Stomach (tissue), 9 donors: ENCODE results near the gene LRIG1. TPM values are rescaled to one million over a fixed set of nuclear protein-coding genes. Genes with fewer than 3 reads are reported as not detected.
A peak's percentile ranks its signal among the peaks of the same experiment; 100 is the strongest.

Experiments used
- DNase-seq, 2 donors: peaks; one replicate each; pipeline versions ENCODE4 v3.0.0 to v3.0.0-alpha.2; 2013 to 2019
- H3K27ac ChIP-seq, 5 donors: fragments of 200-600 bp in 4 of 5; sonication (generic) in 4 of 5; one replicate each; pipeline ENCODE4 v1.5.1; 2013 to 2019; ENCODE audit warnings: mild to moderate bottlenecking in 1 of 5, moderate library complexity in 1 of 5
- H3K27me3 ChIP-seq, 3 donors: fragments of 200-600 bp; sonication (generic); one replicate each; pipeline ENCODE4 v1.5.1; 2017 to 2019; ENCODE audit warnings: mixed run types in 1 of 3
- H3K36me3 ChIP-seq, 4 donors: fragments of 200-600 bp; sonication (generic); 1 replicate in 3 of 4; 2 replicates in 1 of 4; pipeline ENCODE4 v1.5.1; 2016 to 2019
- H3K4me1 ChIP-seq, 4 donors: fragments of 200-600 bp; sonication (generic); one replicate each; pipeline ENCODE4 v1.5.1; 2016 to 2019
- H3K4me3 ChIP-seq, 4 donors: fragments of 200-600 bp; sonication (generic) in 3 of 4; one replicate each; pipeline ENCODE4 v1.5.1; 2016 to 2019; ENCODE audit warnings: mild to moderate bottlenecking in 1 of 4
- H3K9me3 ChIP-seq, 4 donors: fragments of 200-600 bp; sonication (generic); one replicate each; pipeline ENCODE4 v1.5.1; 2016 to 2019
- CTCF ChIP-seq, 7 experiments: fragments of 450-650 bp in 4 of 7; fragments of 200-600 bp in 3 of 7; sonication (generic) in 3 of 7; IDR thresholded peaks; one replicate each; pipeline ENCODE4 v1.5.1; 2016 to 2019; ENCODE audit warnings: antibody characterized with exemption in 7 of 7, control low read depth in 2 of 7, mild to moderate bottlenecking in 1 of 7
- EP300 ChIP-seq: sonication (generic); formaldehyde crosslinking; IDR thresholded peaks from one replicate; pipeline ENCODE4 v1.6.1; 2017; ENCODE audit warnings: antibody characterized with exemption
- POLR2A ChIP-seq, 4 donors: fragments of 450-650 bp; IDR thresholded peaks; one replicate each; pipeline ENCODE4 v1.6.1; 2016; ENCODE audit warnings: antibody characterized with exemption in 4 of 4, control low read depth in 2 of 4, mild to moderate bottlenecking in 1 of 4, moderate library complexity in 1 of 4
- POLR2AphosphoS5 ChIP-seq, 3 donors: sonication (generic); formaldehyde crosslinking; IDR thresholded peaks; one replicate each; pipeline ENCODE4 v1.6.1; 2016; ENCODE audit warnings: antibody characterized with exemption in 3 of 3
- WGBS, 5 donors: extraction: QIAGEN DNeasy Blood & Tissue Kit in 3 of 5; methylation state at CpG; one replicate each; pipeline versions ENCODE4 v1.1.5 to v1.1.7; 2013 to 2018; 5-methylcytosine and 5-hydroxymethylcytosine counted together
- intact Hi-C: fragments of 100-400 bp; cut with DNase I; formaldehyde crosslinking; loops from one replicate; pipeline ENCODE4 v1.15.1; 2023; ENCODE audit warnings: low total_unique reads
- polyA plus RNA-seq, 3 donors: library from polyadenylated mRNA; stranded (reverse); fragments of 200-250 nt; gene quantifications; one replicate each; pipeline ENCODE4 v1.2.3, GENCODE V29; 2013
- total RNA-seq, 5 donors: library from RNA; depleted of rRNA; stranded (reverse); fragments of >200 nt; gene quantifications; one replicate each; pipeline versions ENCODE4 v1.1.0 to v1.2.3, GENCODE V29; 2014 to 2016
- donor health status: healthy with polysubstance abuse.
- donor health status: Bipolar disorder and iron deficiency.
- donor health status: healthy.

The LRIG1 gene
- total and polyA plus RNA-seq, 8 donors: 20.2 to 278 (median 87.0) TPM

- peak; percentile 81 to 85 for DNase-seq
- Histone ChIP-seq H3K36me3 (peaks cover 0 to 13% (median 6%) of the 10 kb centered on the region in 4 donors), H3K27ac (peak overlapping the region; percentile 54 to 83 (median 78)), H3K9me3 (no peaks in the 10 kb centered on the region), H3K27me3 (no peaks in the 10 kb centered on the region), H3K4me3 (peak overlapping the region in 1 of 4 donors; percentile 4), H3K4me1 (peaks cover 37 to 92% (median 62%) of the 10 kb centered on the region in 4 donors)
- WGBS, 5 donors: 28 to 41% (median 36%) methylated on average over 13 of the region's 13 CpGs
- TF ChIP-seq POLR2AphosphoS5 (IDR thresholded peaks at IDR 0.05): peak; percentile 2 to 61 (median 43)
- no peak for TF ChIP-seq EP300
- intact Hi-C loops: no loop called here
These were observed 58.3 kb downstream of the LRIG1 start for GRCh38 chr3:66442254-66443117.

- H3K9me3 ChIP-seq: no peaks in the 10 kb centered on the region
- WGBS, 5 donors: 86 to 97% (median 92%) methylated on average over 6 of the region's 6 CpGs
- peaks cover 41 to 92% (median 64%) of the 10 kb centered on the region in 4 donors for H3K4me1 ChIP-seq
- TF ChIP-seq POLR2AphosphoS5 (IDR thresholded peaks at IDR 0.05) (no peak), POLR2A (IDR thresholded peaks at IDR 0.05) (no peak), CTCF (IDR thresholded peaks at IDR 0.05) (no peak), EP300 (no peak)
- H3K27me3 ChIP-seq: no peaks in the 10 kb centered on the region
- H3K36me3 ChIP-seq: peaks cover 0 to 13% (median 6%) of the 10 kb centered on the region in 4 donors
- intact Hi-C loops: no loop called here
- no peak overlapping the region for H3K4me3 ChIP-seq
- no peak for DNase-seq
- peak overlapping the region in 4 of 5 donors; percentile 54 to 83 (median 78) for H3K27ac ChIP-seq
These were observed 59.1 kb downstream of the LRIG1 start for GRCh38 chr3:66441692-66442091.

DNA sequence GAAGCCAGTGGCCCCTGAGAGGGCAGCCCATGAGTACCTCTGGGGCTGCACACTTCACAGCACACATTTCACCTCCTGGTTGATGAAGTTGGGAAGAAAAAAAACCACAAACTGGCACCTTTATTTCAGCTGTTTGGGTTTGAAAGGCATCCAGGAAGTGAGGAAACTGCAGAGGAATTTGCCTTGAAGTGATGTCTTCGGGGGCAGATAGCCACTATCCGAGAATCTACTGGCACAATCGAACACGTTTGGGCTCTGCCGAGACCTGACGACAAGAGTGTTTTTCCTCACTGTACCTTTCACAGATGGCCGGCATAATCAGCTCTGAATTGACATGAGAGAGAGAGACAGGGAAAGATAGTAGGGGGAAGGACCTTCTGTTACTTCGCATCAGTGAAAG lies 59.7 kb downstream of the LRIG1 start:
- Histone ChIP-seq H3K27me3 (no peaks in the 10 kb centered on the region), H3K9me3 (no peaks in the 10 kb centered on the region), H3K4me3 (no peak overlapping the region), H3K27ac (peak overlapping the region in 4 of 5 donors; percentile 54 to 83 (median 78)), H3K4me1 (peaks cover 41 to 94% (median 67%) of the 10 kb centered on the region in 4 donors), H3K36me3 (peaks cover 0 to 13% (median 6%) of the 10 kb centered on the region in 4 donors)
- TF ChIP-seq CTCF (IDR thresholded peaks at IDR 0.05): no peak
- TF ChIP-seq POLR2A (IDR thresholded peaks at IDR 0.05): no peak
- no peak for TF ChIP-seq POLR2AphosphoS5 (IDR thresholded peaks at IDR 0.05)
- TF ChIP-seq EP300: no peak
- intact Hi-C loops: no loop called here
- DNase-seq: no peak
- 36 to 60% (median 49%) methylated on average over 8 of the region's 8 CpGs for WGBS, 5 donors

DNA sequence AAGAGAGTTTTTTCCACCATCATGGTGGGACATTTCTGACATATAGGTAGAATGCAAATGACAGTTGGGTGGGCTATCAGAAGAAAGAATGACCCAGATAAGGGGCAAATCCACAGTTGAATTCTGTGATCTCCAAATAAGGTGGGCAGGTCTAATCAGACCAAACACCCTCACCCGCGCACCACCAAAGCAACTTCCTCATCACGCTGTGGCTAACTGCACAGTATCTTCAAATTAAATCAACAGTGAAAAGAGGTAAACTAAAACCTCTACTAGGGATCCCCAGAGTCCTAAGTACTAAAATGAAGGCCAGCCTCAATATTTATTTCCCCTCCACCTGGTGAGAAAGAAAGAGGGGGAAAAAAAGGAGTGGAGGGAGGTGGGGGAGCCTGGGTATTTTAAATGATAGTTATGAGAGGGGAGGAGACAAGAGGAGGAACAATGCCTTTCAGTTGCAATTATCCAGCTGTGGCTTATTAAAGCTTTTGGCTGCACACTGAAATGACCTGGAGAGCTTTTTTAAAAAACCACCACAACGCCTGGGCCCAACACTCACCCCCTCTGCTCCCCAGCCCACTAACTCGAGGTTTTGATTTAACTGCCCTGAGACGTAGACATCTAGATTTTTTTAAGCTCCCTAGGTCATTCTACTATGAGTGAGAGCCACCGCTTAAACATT lies 61.0 kb downstream of the LRIG1 start:
- Histone ChIP-seq H3K36me3 (peaks cover 0 to 16% (median 6%) of the 10 kb centered on the region in 4 donors), H3K27me3 (no peaks in the 10 kb centered on the region), H3K4me1 (peaks cover 41 to 97% (median 70%) of the 10 kb centered on the region in 4 donors), H3K4me3 (no peak overlapping the region), H3K9me3 (no peaks in the 10 kb centered on the region), H3K27ac (peak overlapping the region in 4 of 5 donors; percentile 22 to 83 (median 64))
- TF ChIP-seq POLR2AphosphoS5 (IDR thresholded peaks at IDR 0.05): no peak
- no peak for TF ChIP-seq POLR2A (IDR thresholded peaks at IDR 0.05)
- TF ChIP-seq EP300: no peak
- TF ChIP-seq CTCF (IDR thresholded peaks at IDR 0.05): no peak
- intact Hi-C loops: no loop called here
- WGBS, 5 donors: 47 to 58% (median 53%) methylated on average over 7 of the region's 7 CpGs
- DNase-seq: peak in 1 of 2 donors; percentile 58
